GM18909 (cell line): ENCODE data around the gene MS4A6E.
"Not testable (repeated sequence)": the region's sequence is repeated elsewhere in the genome, so short reads cannot be mapped to it uniquely, and the experiment has no call there.

Experiments used
- ATAC-seq: cut with Tn5 transposase; IDR thresholded peaks from one replicate; pipeline ENCODE4 v1.9.1; 2021; ENCODE audit warnings: mild to moderate bottlenecking; ENCODE audit not compliant: unreplicated experiment, poor library complexity

Gene MS4A6E

GRCh38 chr11:60334005-60334620 is 7.1 kb downstream of the MS4A6E start:
- peak; percentile 66 for ATAC-seq

- ATAC-seq = peak; percentile 47
These were observed 9.8 kb downstream of the MS4A6E start for GRCh38 chr11:60336767-60337391.

- no peak for ATAC-seq
These were observed 11.0 kb downstream of the MS4A6E start for GRCh38 chr11:60338053-60338452.

GRCh38 chr11:60339356-60339755 is 12.3 kb downstream of the MS4A6E start:
- no peak for ATAC-seq

- ATAC-seq = no peak
These were observed 16.1 kb downstream of the MS4A6E start for GRCh38 chr11:60343094-60343704.

- ATAC-seq = no peak
These were observed 17.1 kb downstream of the MS4A6E start for GRCh38 chr11:60344146-60344545.

- ATAC-seq = no peak
These were observed 18.4 kb downstream of the MS4A6E start for GRCh38 chr11:60345489-60345888.

- ATAC-seq = no peak
These were observed 20.2 kb downstream of the MS4A6E start for GRCh38 chr11:60347084-60347797.

- no peak for ATAC-seq
These were observed 21.1 kb downstream of the MS4A6E start for GRCh38 chr11:60348116-60348515.

- ATAC-seq = no peak
These were observed 22.9 kb downstream of the MS4A6E start for GRCh38 chr11:60349990-60350389.

GRCh38 chr11:60357771-60358170 is 30.7 kb downstream of the MS4A6E start:
- ATAC-seq = no peak

GRCh38 chr11:60360621-60361020 is 33.6 kb downstream of the MS4A6E start:
- no peak for ATAC-seq

- no peak for ATAC-seq
These were observed 35.2 kb downstream of the MS4A6E start for GRCh38 chr11:60362241-60362640.

- ATAC-seq = peak; percentile 75
These were observed 36.8 kb downstream of the MS4A6E start for GRCh38 chr11:60363542-60364470.

- not testable (repeated sequence) for ATAC-seq
These were observed 39.3 kb downstream of the MS4A6E start for GRCh38 chr11:60366262-60366904.

- peak; percentile 85 for ATAC-seq
These were observed 40.0 kb downstream of the MS4A6E start for GRCh38 chr11:60367009-60367408.

- no peak for ATAC-seq
These were observed 40.8 kb downstream of the MS4A6E start for GRCh38 chr11:60367896-60368295.

GRCh38 chr11:60370252-60370810 is 43.3 kb downstream of the MS4A6E start:
- no peak for ATAC-seq

- ATAC-seq = no peak
These were observed 43.8 kb downstream of the MS4A6E start for GRCh38 chr11:60370811-60371298.
